ENCODE results near the gene ST3GAL3.
"Not testable (repeated sequence)": the region's sequence is repeated elsewhere in the genome, so short reads cannot be mapped to it uniquely, and the experiment has no call there.

Gene ST3GAL3

GRCh38 chr1:43830802-43831201, 123.5 kb downstream of the ST3GAL3 start:
- Histone ChIP-seq H3K4me3 (ENCODE audit: low read length) (no peak overlapping the region), H3K27me3 (replicated peaks; ENCODE audit: control insufficient read depth, insufficient read depth, low read length) (no peaks in the 10 kb centered on the region), H3K36me3 (ENCODE audit: control insufficient read depth, insufficient read depth, low read length, severe bottlenecking) (no peaks in the 10 kb centered on the region), H3K9me3 (ENCODE audit: control insufficient read depth, low read length) (no peaks in the 10 kb centered on the region), H3K9ac (ENCODE audit: low read length) (no peak overlapping the region), H3K4me1 (ENCODE audit: control insufficient read depth, insufficient read depth, low read length) (peaks cover 31% of the 10 kb centered on the region)
- no peak for DNase-seq (ENCODE audit: low read depth)

- Histone ChIP-seq H3K4me1 (ENCODE audit: control insufficient read depth, insufficient read depth, low read length) (peaks cover 38% of the 10 kb centered on the region), H3K9me3 (ENCODE audit: control insufficient read depth, low read length) (no peaks in the 10 kb centered on the region), H3K27me3 (replicated peaks; ENCODE audit: control insufficient read depth, insufficient read depth, low read length) (no peaks in the 10 kb centered on the region), H3K9ac (ENCODE audit: low read length) (no peak overlapping the region), H3K36me3 (ENCODE audit: control insufficient read depth, insufficient read depth, low read length, severe bottlenecking) (no peaks in the 10 kb centered on the region), H3K4me3 (ENCODE audit: low read length) (no peak overlapping the region)
- no peak for DNase-seq (ENCODE audit: low read depth)
Measured at GRCh38 chr1:43831851-43832250, 124.5 kb downstream of the ST3GAL3 start.

GRCh38 chr1:43832255-43832654, 124.9 kb downstream of the ST3GAL3 start:
- DNase-seq (ENCODE audit: low read depth): no peak
- Histone ChIP-seq H3K27me3 (replicated peaks; ENCODE audit: control insufficient read depth, insufficient read depth, low read length) (no peaks in the 10 kb centered on the region), H3K9ac (ENCODE audit: low read length) (no peak overlapping the region), H3K36me3 (ENCODE audit: control insufficient read depth, insufficient read depth, low read length, severe bottlenecking) (no peaks in the 10 kb centered on the region), H3K4me3 (ENCODE audit: low read length) (no peak overlapping the region), H3K9me3 (ENCODE audit: control insufficient read depth, low read length) (no peaks in the 10 kb centered on the region), H3K4me1 (ENCODE audit: control insufficient read depth, insufficient read depth, low read length) (peaks cover 38% of the 10 kb centered on the region)

- no peaks in the 10 kb centered on the region for H3K9me3 ChIP-seq (ENCODE audit: control insufficient read depth, low read length)
- H3K27me3 ChIP-seq (replicated peaks; ENCODE audit: control insufficient read depth, insufficient read depth, low read length): no peaks in the 10 kb centered on the region
- no peak overlapping the region for H3K9ac ChIP-seq (ENCODE audit: low read length)
- H3K4me1 ChIP-seq (ENCODE audit: control insufficient read depth, insufficient read depth, low read length): peaks cover 38% of the 10 kb centered on the region
- DNase-seq (ENCODE audit: low read depth): no peak
- no peaks in the 10 kb centered on the region for H3K36me3 ChIP-seq (ENCODE audit: control insufficient read depth, insufficient read depth, low read length, severe bottlenecking)
- no peak overlapping the region for H3K4me3 ChIP-seq (ENCODE audit: low read length)
Measured at GRCh38 chr1:43832998-43833397, 125.7 kb downstream of the ST3GAL3 start.

- H3K9ac ChIP-seq (ENCODE audit: low read length); H3K27me3 ChIP-seq (replicated peaks; ENCODE audit: control insufficient read depth, insufficient read depth, low read length); H3K4me3 ChIP-seq (ENCODE audit: low read length); H3K9me3 ChIP-seq (ENCODE audit: control insufficient read depth, low read length); H3K36me3 ChIP-seq (ENCODE audit: control insufficient read depth, insufficient read depth, low read length, severe bottlenecking); DNase-seq (ENCODE audit: low read depth): not testable (repeated sequence)
- H3K4me1 ChIP-seq (ENCODE audit: control insufficient read depth, insufficient read depth, low read length): peaks cover 41% of the 10 kb centered on the region
Measured at GRCh38 chr1:43833902-43834279, 126.6 kb downstream of the ST3GAL3 start.

- DNase-seq (ENCODE audit: low read depth): peak; percentile 46
- peak overlapping the region; percentile 49 for H3K4me3 ChIP-seq (ENCODE audit: low read length)
Measured at GRCh38 chr1:43834280-43835081, 127.1 kb downstream of the ST3GAL3 start.

GRCh38 chr1:43835082-43836021, 128.0 kb downstream of the ST3GAL3 start:
- Histone ChIP-seq H3K36me3 (ENCODE audit: control insufficient read depth, insufficient read depth, low read length, severe bottlenecking) (peaks cover 8% of the 10 kb centered on the region), H3K4me1 (ENCODE audit: control insufficient read depth, insufficient read depth, low read length) (peaks cover 41% of the 10 kb centered on the region), H3K9ac (ENCODE audit: low read length) (peak overlapping the region; percentile 35), H3K27me3 (replicated peaks; ENCODE audit: control insufficient read depth, insufficient read depth, low read length) (no peaks in the 10 kb centered on the region), H3K9me3 (ENCODE audit: control insufficient read depth, low read length) (no peaks in the 10 kb centered on the region), H3K4me3 (ENCODE audit: low read length) (peak overlapping the region; percentile 49)
- DNase-seq (ENCODE audit: low read depth): peak; percentile 84

More at GRCh38 chr1:43834280-43835081, 127.1 kb downstream of the ST3GAL3 start:
- Histone ChIP-seq H3K36me3 (ENCODE audit: control insufficient read depth, insufficient read depth, low read length, severe bottlenecking) (peaks cover 8% of the 10 kb centered on the region), H3K4me1 (ENCODE audit: control insufficient read depth, insufficient read depth, low read length) (peaks cover 41% of the 10 kb centered on the region), H3K27me3 (replicated peaks; ENCODE audit: control insufficient read depth, insufficient read depth, low read length) (no peaks in the 10 kb centered on the region), H3K9me3 (ENCODE audit: control insufficient read depth, low read length) (no peaks in the 10 kb centered on the region), H3K9ac (ENCODE audit: low read length) (peak overlapping the region; percentile 35)

- no peaks in the 10 kb centered on the region for H3K9me3 ChIP-seq (ENCODE audit: control insufficient read depth, low read length)
- H3K9ac ChIP-seq (ENCODE audit: low read length): no peak overlapping the region
- no peak overlapping the region for H3K4me3 ChIP-seq (ENCODE audit: low read length)
- peaks cover 44% of the 10 kb centered on the region for H3K4me1 ChIP-seq (ENCODE audit: control insufficient read depth, insufficient read depth, low read length)
- H3K36me3 ChIP-seq (ENCODE audit: control insufficient read depth, insufficient read depth, low read length, severe bottlenecking): peaks cover 8% of the 10 kb centered on the region
- H3K27me3 ChIP-seq (replicated peaks; ENCODE audit: control insufficient read depth, insufficient read depth, low read length): no peaks in the 10 kb centered on the region
- DNase-seq (ENCODE audit: low read depth): peak; percentile 7
Measured at GRCh38 chr1:43836267-43836951, 129.1 kb downstream of the ST3GAL3 start.

GRCh38 chr1:43839056-43839455, 131.7 kb downstream of the ST3GAL3 start:
- no peak for DNase-seq (ENCODE audit: low read depth)
- Histone ChIP-seq H3K4me1 (ENCODE audit: control insufficient read depth, insufficient read depth, low read length) (peaks cover 35% of the 10 kb centered on the region), H3K27me3 (replicated peaks; ENCODE audit: control insufficient read depth, insufficient read depth, low read length) (no peaks in the 10 kb centered on the region), H3K9me3 (ENCODE audit: control insufficient read depth, low read length) (peaks cover 13% of the 10 kb centered on the region), H3K36me3 (ENCODE audit: control insufficient read depth, insufficient read depth, low read length, severe bottlenecking) (peaks cover 19% of the 10 kb centered on the region), H3K4me3 (ENCODE audit: low read length) (no peak overlapping the region), H3K9ac (ENCODE audit: low read length) (no peak overlapping the region)

- Histone ChIP-seq H3K4me1 (ENCODE audit: control insufficient read depth, insufficient read depth, low read length) (peaks cover 11% of the 10 kb centered on the region), H3K27me3 (replicated peaks; ENCODE audit: control insufficient read depth, insufficient read depth, low read length) (no peaks in the 10 kb centered on the region), H3K9ac (ENCODE audit: low read length) (no peak overlapping the region), H3K4me3 (ENCODE audit: low read length) (no peak overlapping the region), H3K36me3 (ENCODE audit: control insufficient read depth, insufficient read depth, low read length, severe bottlenecking) (peaks cover 21% of the 10 kb centered on the region), H3K9me3 (ENCODE audit: control insufficient read depth, low read length) (peaks cover 13% of the 10 kb centered on the region)
- DNase-seq (ENCODE audit: low read depth): no peak
Measured at GRCh38 chr1:43841321-43842174, 134.2 kb downstream of the ST3GAL3 start.

Data from adipocyte (in vitro differentiated cells).